Measurements from ENCODE around the gene GNG8. TPM values are rescaled to one million over a fixed set of nuclear protein-coding genes. Genes with fewer than 3 reads are reported as not detected.

Gene GNG8
- total RNA-seq, 4 donors from 2014 or later: not detected

GRCh38 chr19:46630586-46631205 is 5.3 kb downstream of the GNG8 start:
- TF ChIP-seq CTCF (IDR thresholded peaks at IDR 0.05; ENCODE audit: low read depth): no peak

GRCh38 chr19:46629546-46630025 is 6.4 kb downstream of the GNG8 start:
- no peak for TF ChIP-seq CTCF (IDR thresholded peaks at IDR 0.05; ENCODE audit: low read depth)

GRCh38 chr19:46626446-46626845 is 9.6 kb downstream of the GNG8 start:
- TF ChIP-seq CTCF (IDR thresholded peaks at IDR 0.05; ENCODE audit: low read depth): no peak

GRCh38 chr19:46625731-46626130 is 10.3 kb downstream of the GNG8 start:
- TF ChIP-seq CTCF (IDR thresholded peaks at IDR 0.05; ENCODE audit: low read depth): no peak

GRCh38 chr19:46624958-46625661 is 10.9 kb downstream of the GNG8 start, which contains the start of gene PTGIR:
Gene PTGIR (minus strand): TSS chr19:46625089. CDS start chr19:46624225, 864 bp downstream.
- TF ChIP-seq CTCF (IDR thresholded peaks at IDR 0.05; ENCODE audit: low read depth): no peak

- no peak for TF ChIP-seq CTCF (IDR thresholded peaks at IDR 0.05; ENCODE audit: low read depth)
These were observed 12.0 kb downstream of the GNG8 start for GRCh38 chr19:46623915-46624502.

GRCh38 chr19:46622118-46622446 is 13.9 kb downstream of the GNG8 start:
- no peak for TF ChIP-seq CTCF (IDR thresholded peaks at IDR 0.05; ENCODE audit: low read depth)

All from subcutaneous adipose tissue (tissue), 4 donors.